Stimulated activated CD4-positive, alpha-beta T cell treated with anti-CD3 and anti-CD28 coated beads, TNF-alpha, amount 100 ng/mL, for 4 hours (primary cell): Measurements from ENCODE around the gene ATP5PD.
"Not testable (repeated sequence)": the region's sequence is repeated elsewhere in the genome, so short reads cannot be mapped to it uniquely, and the experiment has no call there.

Experiments
- DNase-seq, 3 experiments: peaks; one replicate each; pipeline ENCODE4 v3.0.0-alpha.2; 2020; ENCODE audit warnings: low read depth in 3 of 3

Gene ATP5PD

GRCh38 chr17:75051941-75052340 is 5.2 kb upstream of the ATP5PD start:
- DNase-seq: no peak

GRCh38 chr17:75049706-75050105 is 2.9 kb upstream of the ATP5PD start:
- DNase-seq: no peak

- no peak for DNase-seq
Observed at GRCh38 chr17:75049057-75049456, 2.3 kb upstream of the ATP5PD start.

- no peak for DNase-seq
Observed at GRCh38 chr17:75048249-75048878, 1.6 kb upstream of the ATP5PD start.

GRCh38 chr17:75047398-75048098 is 779 bp upstream of the ATP5PD start:
- peak in 1 of 3 experiments; percentile 26 for DNase-seq

GRCh38 chr17:75045946-75046406 is 793 bp downstream of the ATP5PD start:
- not testable (repeated sequence) for DNase-seq

- no peak for DNase-seq
Observed at GRCh38 chr17:75044716-75045115, 2.1 kb downstream of the ATP5PD start.

GRCh38 chr17:75043789-75044188 is 3.0 kb downstream of the ATP5PD start:
- DNase-seq: not testable (repeated sequence)

- no peak for DNase-seq
Observed at GRCh38 chr17:75041656-75042280, 5.0 kb downstream of the ATP5PD start.

GRCh38 chr17:75039238-75039637 is 7.5 kb downstream of the ATP5PD start:
- no peak for DNase-seq

GRCh38 chr17:75036643-75037268 is 10.0 kb downstream of the ATP5PD start:
- DNase-seq: peak; percentile 31 to 77 (median 63)

- DNase-seq: peak; percentile 69 to 95 (median 69)
Observed at GRCh38 chr17:75034236-75034908, 12.4 kb downstream of the ATP5PD start.

- peak; percentile 72 to 93 (median 75) for DNase-seq
Observed at GRCh38 chr17:75033346-75034235, 13.2 kb downstream of the ATP5PD start.

GRCh38 chr17:75032720-75033280 is 14.0 kb downstream of the ATP5PD start:
- no peak for DNase-seq

GRCh38 chr17:75031972-75032719 is 14.6 kb downstream of the ATP5PD start:
- DNase-seq: peak in 2 of 3 experiments; percentile 28 to 32

- no peak for DNase-seq
Observed at GRCh38 chr17:75030161-75030560, 16.6 kb downstream of the ATP5PD start.

GRCh38 chr17:75026650-75027049 is 20.1 kb downstream of the ATP5PD start:
- DNase-seq: not testable (repeated sequence)

GRCh38 chr17:75025398-75025734 is 21.4 kb downstream of the ATP5PD start:
- DNase-seq: not testable (repeated sequence)

GRCh38 chr17:75024686-75025397 is 21.9 kb downstream of the ATP5PD start:
- DNase-seq: no peak
